Fibroblast of lung (primary cell): ENCODE data around the gene PIAS4.

Source experiments
- CTCF ChIP-seq, 2 donors: IDR thresholded peaks in 1 of 2; conservative IDR thresholded peaks in 1 of 2; 1 replicate in 1 of 2; 2 replicates in 1 of 2; pipeline ENCODE4 v1.5.1; 2011 to 2012; ENCODE audit warnings: low read length in 2 of 2, control low read depth in 1 of 2, inconsistent platforms in 1 of 2, low read depth in 1 of 2, mild to moderate bottlenecking in 1 of 2
- EZH2 ChIP-seq: IDR thresholded peaks from 2 replicates; pipeline ENCODE4 v1.5.1; 2012; ENCODE audit warnings: low read length, control low read depth, mild to moderate bottlenecking; ENCODE audit errors: missing control alignments

- TF ChIP-seq CTCF (conservative IDR thresholded peaks at IDR 0.05 in 1 of 2, IDR thresholded peaks at IDR 0.05 in 1 of 2; ENCODE audit: low read depth in 1 of 2, low read length in 2 of 2) (no peak), EZH2 (no peak)
Observed at GRCh38 chr19:4064496-4065260, 57.1 kb downstream of the PIAS4 start.
